Activated CD4-positive, alpha-beta memory T cell treated with anti-CD3 and anti-CD28 coated beads for 36 hours (primary cell): ENCODE measurements around the gene PIKFYVE. TPM values are rescaled to one million over a fixed set of nuclear protein-coding genes. Genes with fewer than 3 reads are reported as not detected.
A peak's percentile ranks its signal among the peaks of the same experiment; 100 is the strongest.

ENCODE experiments used
- CTCF ChIA-PET: fragments of 350-600 bp; sonication (Branson Sonifier 250); formaldehyde crosslinking; loops from one replicate; lab custom pipeline; 2021; ENCODE audit warnings: antibody characterized with exemption, inconsistent platforms; lab: Charles Lee
- POLR2A ChIA-PET: fragments of 350-600 bp; sonication (Branson Sonifier 250); formaldehyde crosslinking; loops from one replicate; lab custom pipeline; 2021; ENCODE audit warnings: antibody characterized with exemption; lab: Charles Lee
- DNase-seq: peaks from one replicate; pipeline ENCODE4 v3.0.0-alpha.2; 2020
- H3K27ac Mint-ChIP-seq: one replicate; pipeline ENCODE4 v1.8.0; 2021; ENCODE audit warnings: mixed read lengths
- H3K27me3 Mint-ChIP-seq: one replicate; pipeline ENCODE4 v1.8.0; 2021; ENCODE audit warnings: mixed read lengths
- H3K36me3 Mint-ChIP-seq: one replicate; pipeline ENCODE4 v1.8.0; 2021; ENCODE audit warnings: mixed read lengths
- H3K4me1 Mint-ChIP-seq: one replicate; pipeline ENCODE4 v1.8.0; 2021; ENCODE audit warnings: low read depth, mixed read lengths
- H3K4me3 Mint-ChIP-seq: one replicate; pipeline ENCODE4 v1.8.0; 2021; ENCODE audit warnings: mild to moderate bottlenecking, mixed read lengths
- H3K9me3 Mint-ChIP-seq: one replicate; pipeline ENCODE4 v1.8.0; 2021; ENCODE audit warnings: mixed read lengths
- intact Hi-C: fragments of 100-400 bp; cut with micrococcal nuclease; formaldehyde crosslinking; loops from one replicate; pipeline ENCODE4 v1.15.1; 2023
- total RNA-seq, 2 experiments: library from RNA; stranded (reverse); gene quantifications; one replicate each; pipeline ENCODE4 v1.2.3, GENCODE V29; 2021

PIKFYVE gene
- total RNA-seq, 2 experiments from 2014 or later: 22.4 to 23.7 TPM

DNA sequence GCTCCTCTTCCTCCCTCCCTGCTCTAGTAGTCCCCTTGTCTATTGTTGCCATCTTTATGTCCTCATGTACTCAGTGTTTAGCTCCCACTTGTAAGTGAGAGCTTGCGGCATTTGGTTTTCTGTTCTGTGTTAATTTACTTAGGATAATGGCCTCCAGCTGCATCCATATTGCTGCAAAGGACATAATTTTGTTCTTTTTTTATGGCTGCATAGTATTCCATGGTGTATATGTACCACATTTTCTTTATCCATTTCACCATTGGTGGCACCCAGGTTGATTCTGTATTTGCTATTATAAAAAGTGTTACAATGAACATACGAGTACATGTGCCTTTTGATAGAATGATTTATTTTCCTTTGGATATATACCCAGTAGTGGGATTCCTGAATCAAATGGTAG is 12.5 kb downstream of the PIKFYVE start:
- DNase-seq: no peak
- peaks cover 70% of the 10 kb centered on the region for H3K36me3 Mint-ChIP-seq
- intact Hi-C loops: no loop called here
- H3K27me3 Mint-ChIP-seq: no peaks in the 10 kb centered on the region
- peaks cover 37% of the 10 kb centered on the region for H3K4me1 Mint-ChIP-seq
- peaks cover 2% of the 10 kb centered on the region for H3K9me3 Mint-ChIP-seq
- POLR2A ChIA-PET: no interaction called here
- CTCF ChIA-PET: no interaction called here
- no peak overlapping the region for H3K27ac Mint-ChIP-seq
- no peak overlapping the region for H3K4me3 Mint-ChIP-seq

DNA sequence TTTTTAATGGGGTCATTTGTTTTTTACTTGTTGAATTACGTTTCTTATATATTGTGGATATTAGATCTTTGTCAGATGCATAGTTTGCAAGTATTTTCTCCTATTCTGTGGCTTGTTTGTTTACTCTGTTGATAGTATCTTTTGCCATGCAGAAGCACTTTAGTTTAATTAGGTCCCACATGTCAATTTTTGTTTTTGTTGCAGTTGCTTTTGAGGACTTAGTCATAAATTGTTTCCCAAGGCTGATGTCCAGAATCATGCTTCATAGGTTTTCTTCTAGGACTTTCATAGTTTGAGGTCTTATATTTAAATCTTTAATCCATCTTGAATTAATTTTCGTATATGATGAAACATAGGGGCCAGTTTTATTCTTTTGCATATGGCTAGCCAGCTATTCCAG is 13.2 kb downstream of the PIKFYVE start:
- intact Hi-C loops: no loop called here
- CTCF ChIA-PET: interaction anchor here (1.0 kb wide), 1 partner anchor 13 kb away, joined by 3 read pairs; the partner anchor contains the start of gene PIKFYVE
- no peak for DNase-seq
- Mint-ChIP-seq H3K27me3 (no peaks in the 10 kb centered on the region), H3K4me3 (no peak overlapping the region), H3K4me1 (peaks cover 33% of the 10 kb centered on the region), H3K9me3 (peaks cover 2% of the 10 kb centered on the region), H3K36me3 (peaks cover 64% of the 10 kb centered on the region), H3K27ac (no peak overlapping the region)
- POLR2A ChIA-PET: no interaction called here

DNA sequence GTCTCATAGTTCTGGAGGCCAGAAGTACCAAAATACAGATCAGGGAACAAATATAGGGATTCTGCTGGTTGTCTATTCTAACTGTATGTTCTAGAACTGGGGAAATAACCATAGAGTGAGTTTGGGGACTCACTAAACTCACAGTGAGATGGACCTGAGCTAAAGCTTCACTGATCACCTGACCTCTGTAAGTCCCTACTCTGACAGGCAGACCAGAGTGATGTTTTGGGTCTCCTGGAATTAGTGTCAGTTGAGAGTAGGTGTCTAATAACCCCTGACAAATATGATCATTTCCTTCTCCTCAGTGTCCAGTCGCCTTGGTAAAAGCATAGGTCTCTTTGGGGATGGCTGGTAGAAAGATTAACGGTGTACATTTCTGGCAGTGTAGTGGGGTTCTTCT is 14.2 kb downstream of the PIKFYVE start:
- Mint-ChIP-seq H3K4me3 (no peak overlapping the region), H3K36me3 (peaks cover 58% of the 10 kb centered on the region), H3K27ac (no peak overlapping the region), H3K4me1 (peaks cover 29% of the 10 kb centered on the region), H3K9me3 (peaks cover 2% of the 10 kb centered on the region), H3K27me3 (no peaks in the 10 kb centered on the region)
- no peak for DNase-seq
- ChIA-PET POLR2A (interaction anchor here (1.1 kb wide), 1 partner anchor 41 kb away, joined by 3 read pairs; no protein-coding TSS in a partner anchor), CTCF (interaction anchor here (1.0 kb wide), 1 partner anchor 14 kb away, joined by 3 read pairs; the partner anchor contains the start of gene PIKFYVE)
- intact Hi-C loops: no loop called here

- Mint-ChIP-seq H3K36me3 (peaks cover 58% of the 10 kb centered on the region), H3K27ac (peak overlapping the region; percentile 11), H3K4me3 (no peak overlapping the region), H3K9me3 (peaks cover 2% of the 10 kb centered on the region), H3K4me1 (peaks cover 28% of the 10 kb centered on the region), H3K27me3 (no peaks in the 10 kb centered on the region)
- ChIA-PET POLR2A (interaction anchor here (1.1 kb wide), 1 partner anchor 40 kb away, joined by 3 read pairs; no protein-coding TSS in a partner anchor), CTCF (no interaction called here)
- DNase-seq: no peak
- intact Hi-C loops: loop anchor here (1.0 kb wide), 1 partner anchor 15 kb away; the partner anchor contains the start of gene PIKFYVE
Measured at GRCh38 chr2:208280933-208281332, 14.9 kb downstream of the PIKFYVE start.

GRCh38 chr2:208285853-208286252 is 19.8 kb downstream of the PIKFYVE start:
- Mint-ChIP-seq H3K36me3 (peaks cover 44% of the 10 kb centered on the region), H3K4me1 (peaks cover 12% of the 10 kb centered on the region), H3K9me3 (peaks cover 10% of the 10 kb centered on the region), H3K4me3 (no peak overlapping the region), H3K27me3 (no peaks in the 10 kb centered on the region), H3K27ac (no peak overlapping the region)
- intact Hi-C loops: no loop called here
- CTCF ChIA-PET: interaction anchor here (0.6 kb wide), 1 partner anchor 1564 kb away, joined by 3 read pairs; no protein-coding TSS in a partner anchor
- no peak for DNase-seq
- POLR2A ChIA-PET: no interaction called here

GRCh38 chr2:208294482-208295024 is 28.5 kb downstream of the PIKFYVE start:
- Mint-ChIP-seq H3K4me1 (peaks cover 36% of the 10 kb centered on the region), H3K36me3 (peaks cover 50% of the 10 kb centered on the region), H3K9me3 (peaks cover 12% of the 10 kb centered on the region), H3K27me3 (no peaks in the 10 kb centered on the region), H3K4me3 (no peak overlapping the region), H3K27ac (no peak overlapping the region)
- intact Hi-C loops: no loop called here
- CTCF ChIA-PET: no interaction called here
- POLR2A ChIA-PET: no interaction called here
- DNase-seq: no peak

GRCh38 chr2:208295834-208296233 is 29.8 kb downstream of the PIKFYVE start:
- ChIA-PET POLR2A (no interaction called here), CTCF (no interaction called here)
- H3K27ac Mint-ChIP-seq: no peak overlapping the region
- H3K9me3 Mint-ChIP-seq: peaks cover 2% of the 10 kb centered on the region
- H3K4me1 Mint-ChIP-seq: peaks cover 33% of the 10 kb centered on the region
- H3K27me3 Mint-ChIP-seq: no peaks in the 10 kb centered on the region
- DNase-seq: no peak
- H3K4me3 Mint-ChIP-seq: no peak overlapping the region
- intact Hi-C loops: no loop called here
- peaks cover 42% of the 10 kb centered on the region for H3K36me3 Mint-ChIP-seq

- DNase-seq: no peak
- H3K4me1 Mint-ChIP-seq: peaks cover 27% of the 10 kb centered on the region
- H3K4me3 Mint-ChIP-seq: no peak overlapping the region
- ChIA-PET POLR2A (no interaction called here), CTCF (no interaction called here)
- intact Hi-C loops: no loop called here
- no peaks in the 10 kb centered on the region for H3K27me3 Mint-ChIP-seq
- H3K27ac Mint-ChIP-seq: no peak overlapping the region
- H3K36me3 Mint-ChIP-seq: peaks cover 34% of the 10 kb centered on the region
- H3K9me3 Mint-ChIP-seq: no peaks in the 10 kb centered on the region
Measured at GRCh38 chr2:208296610-208297009, 30.6 kb downstream of the PIKFYVE start.

DNA sequence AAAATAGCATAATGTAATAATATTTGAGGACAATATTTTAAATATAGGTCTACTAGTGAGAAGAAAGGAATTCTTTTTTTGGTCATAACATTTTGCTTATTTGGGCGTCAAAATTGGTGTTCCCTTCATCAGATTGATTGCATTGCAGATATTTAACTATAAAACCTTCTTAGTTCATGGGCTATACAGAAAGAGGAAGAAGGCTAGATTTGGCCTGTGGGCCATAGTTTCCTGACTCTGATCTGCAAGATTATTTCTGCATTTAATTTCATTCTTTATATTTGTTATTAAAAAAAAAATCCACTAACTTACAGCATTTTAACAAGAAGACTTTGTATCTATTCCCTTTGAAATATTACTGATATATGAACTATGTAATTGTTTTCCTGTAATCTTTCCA is 31.9 kb downstream of the PIKFYVE start:
- no peak for DNase-seq
- Mint-ChIP-seq H3K4me1 (peaks cover 21% of the 10 kb centered on the region), H3K36me3 (peaks cover 32% of the 10 kb centered on the region), H3K27me3 (no peaks in the 10 kb centered on the region), H3K27ac (no peak overlapping the region), H3K4me3 (no peak overlapping the region), H3K9me3 (no peaks in the 10 kb centered on the region)
- ChIA-PET POLR2A (no interaction called here), CTCF (no interaction called here)
- intact Hi-C loops: no loop called here

DNA sequence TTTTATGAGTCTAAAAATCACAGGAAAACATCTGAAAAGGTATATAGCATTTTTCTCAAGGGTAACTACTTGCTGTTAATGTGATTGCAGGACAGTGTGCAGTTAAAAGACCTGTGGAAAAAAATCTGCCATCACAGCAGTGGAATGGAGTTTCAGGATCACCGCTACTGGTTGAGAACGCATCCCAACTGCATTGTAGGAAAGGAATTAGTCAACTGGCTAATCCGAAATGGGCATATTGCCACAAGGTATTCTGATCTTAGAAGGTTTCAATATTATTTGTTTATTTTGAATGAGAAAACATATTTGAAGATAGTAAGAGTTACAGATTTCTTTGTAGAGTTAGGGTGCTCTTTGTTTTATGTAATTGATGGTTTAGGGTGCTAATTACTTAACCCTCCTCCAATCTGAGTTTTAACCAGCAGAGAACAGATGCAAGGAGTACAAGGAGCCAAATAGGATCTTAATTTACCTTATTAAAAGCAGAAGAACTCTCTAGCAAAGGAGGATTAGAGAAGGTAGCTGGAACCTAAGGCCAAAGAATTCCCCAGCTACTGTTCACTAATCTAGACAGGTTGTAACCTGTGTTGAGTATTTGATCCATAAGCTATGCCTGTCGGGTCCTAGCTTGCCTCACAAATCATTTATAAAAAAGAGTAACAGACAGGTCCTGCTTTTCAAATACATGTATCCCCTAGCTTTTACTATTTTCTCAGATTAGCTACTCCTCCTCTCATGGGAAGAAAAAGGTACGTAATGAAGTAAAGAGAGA is 35.0 kb downstream of the PIKFYVE start:
- Mint-ChIP-seq H3K4me3 (no peak overlapping the region), H3K27ac (no peak overlapping the region), H3K4me1 (peaks cover 5% of the 10 kb centered on the region), H3K9me3 (no peaks in the 10 kb centered on the region), H3K27me3 (no peaks in the 10 kb centered on the region), H3K36me3 (peaks cover 30% of the 10 kb centered on the region)
- intact Hi-C loops: no loop called here
- DNase-seq: no peak
- ChIA-PET POLR2A (interaction anchor here (1.2 kb wide), 1 partner anchor 14 kb away, joined by 4 read pairs; no protein-coding TSS in a partner anchor), CTCF (no interaction called here)

GRCh38 chr2:208304157-208304556 is 38.1 kb downstream of the PIKFYVE start:
- Mint-ChIP-seq H3K27ac (no peak overlapping the region), H3K4me3 (no peak overlapping the region), H3K36me3 (peaks cover 35% of the 10 kb centered on the region), H3K9me3 (no peaks in the 10 kb centered on the region), H3K4me1 (no peaks in the 10 kb centered on the region), H3K27me3 (no peaks in the 10 kb centered on the region)
- intact Hi-C loops: no loop called here
- CTCF ChIA-PET: no interaction called here
- POLR2A ChIA-PET: no interaction called here
- DNase-seq: no peak

- no peaks in the 10 kb centered on the region for H3K27me3 Mint-ChIP-seq
- no peak for DNase-seq
- no peak overlapping the region for H3K4me3 Mint-ChIP-seq
- H3K27ac Mint-ChIP-seq: no peak overlapping the region
- intact Hi-C loops: no loop called here
- no peaks in the 10 kb centered on the region for H3K9me3 Mint-ChIP-seq
- ChIA-PET CTCF (no interaction called here), POLR2A (interaction anchor here (0.9 kb wide), 1 partner anchor 40 kb away, joined by 3 read pairs; no protein-coding TSS in a partner anchor)
- H3K4me1 Mint-ChIP-seq: no peaks in the 10 kb centered on the region
- peaks cover 35% of the 10 kb centered on the region for H3K36me3 Mint-ChIP-seq
Measured at GRCh38 chr2:208304695-208305094, 38.6 kb downstream of the PIKFYVE start.
